WI38 (cell line): ENCODE data around the gene CRACR2A.

Experiments used
- H3K4me3 ChIP-seq: 2 replicates; pipeline ENCODE4 v1.5.1; 2011; ENCODE audit warnings: low read depth, mild to moderate bottlenecking, control low read depth, low read length
- CTCF ChIP-seq: IDR thresholded peaks from 2 replicates; pipeline ENCODE4 v1.5.1; 2012; ENCODE audit warnings: low read depth, mild to moderate bottlenecking, control low read depth, low read length

Gene CRACR2A

GRCh38 chr12:3746758-3747157 lies 6.2 kb downstream of the CRACR2A start:
- TF ChIP-seq CTCF = no peak
- H3K4me3 ChIP-seq = no peak overlapping the region

GRCh38 chr12:3745152-3745551 lies 7.8 kb downstream of the CRACR2A start:
- H3K4me3 ChIP-seq = no peak overlapping the region
- no peak for TF ChIP-seq CTCF

GRCh38 chr12:3744229-3744901 lies 8.5 kb downstream of the CRACR2A start:
- no peak for TF ChIP-seq CTCF
- no peak overlapping the region for H3K4me3 ChIP-seq

- H3K4me3 ChIP-seq = no peak overlapping the region
- no peak for TF ChIP-seq CTCF
Measured at GRCh38 chr12:3743803-3744202, 9.1 kb downstream of the CRACR2A start.

GRCh38 chr12:3741882-3742672 lies 10.8 kb downstream of the CRACR2A start:
- H3K4me3 ChIP-seq = no peak overlapping the region
- no peak for TF ChIP-seq CTCF

- no peak for TF ChIP-seq CTCF
- no peak overlapping the region for H3K4me3 ChIP-seq
Measured at GRCh38 chr12:3740480-3741231, 12.3 kb downstream of the CRACR2A start.
